Stimulated activated CD8-positive, alpha-beta memory T cell treated with anti-CD3 and anti-CD28 coated beads, Interleukin-4, amount 100 ng/mL, for 24 hours (primary cell): Measurements from ENCODE around the gene MCC.

Experiments
- DNase-seq: peaks from one replicate; pipeline ENCODE4 v3.0.0-alpha.2; 2020; ENCODE audit warnings: low read depth

MCC gene

DNA sequence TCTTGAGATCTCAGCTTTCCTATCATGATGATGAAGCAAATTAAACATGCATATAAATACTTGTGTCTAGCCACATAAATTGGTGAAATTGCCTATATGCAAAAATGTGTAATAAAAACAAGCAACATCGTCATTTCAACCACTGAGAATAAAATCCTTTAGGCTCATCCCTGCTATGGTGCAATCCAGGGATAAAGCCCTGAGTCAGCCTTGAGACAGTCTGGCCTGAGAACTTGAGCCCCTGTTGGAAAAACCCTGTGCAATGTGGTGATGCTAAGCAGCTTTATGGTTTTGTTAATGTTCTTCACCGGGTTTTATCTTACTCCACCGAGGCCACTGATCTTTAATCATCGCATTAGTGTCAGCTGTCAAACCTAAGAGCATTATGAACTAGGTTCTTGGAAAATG, 341.1 kb downstream of the MCC start:
- no peak for DNase-seq

DNA sequence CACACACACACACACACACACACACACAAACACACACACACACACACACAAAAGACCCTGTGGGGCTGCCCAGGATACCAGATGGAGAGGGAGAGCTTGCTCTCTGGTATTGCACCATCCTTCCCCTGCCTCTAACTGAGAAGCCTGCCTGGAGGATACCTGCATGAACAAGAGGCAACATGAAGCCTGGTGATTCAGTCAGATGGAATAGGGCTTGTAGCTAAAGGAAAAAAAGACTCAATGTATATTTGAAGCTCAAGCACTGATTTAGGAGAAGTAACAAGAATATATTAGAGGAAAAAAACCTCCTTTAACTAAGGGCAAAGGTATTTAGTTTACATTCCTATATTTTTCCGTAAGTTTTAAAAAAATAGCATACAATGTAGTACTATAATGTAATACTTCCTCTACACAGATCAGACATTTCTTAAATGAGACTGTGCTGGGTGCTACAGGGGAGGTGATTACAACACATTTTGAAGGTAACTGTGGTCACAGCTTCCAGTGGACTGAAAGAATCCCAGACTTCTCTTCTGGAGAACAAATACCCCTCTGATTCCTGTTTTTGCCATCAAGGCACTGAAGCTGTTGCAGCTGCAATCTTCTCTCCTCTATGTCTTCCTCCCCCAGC, 342.4 kb downstream of the MCC start:
- no peak for DNase-seq

DNA sequence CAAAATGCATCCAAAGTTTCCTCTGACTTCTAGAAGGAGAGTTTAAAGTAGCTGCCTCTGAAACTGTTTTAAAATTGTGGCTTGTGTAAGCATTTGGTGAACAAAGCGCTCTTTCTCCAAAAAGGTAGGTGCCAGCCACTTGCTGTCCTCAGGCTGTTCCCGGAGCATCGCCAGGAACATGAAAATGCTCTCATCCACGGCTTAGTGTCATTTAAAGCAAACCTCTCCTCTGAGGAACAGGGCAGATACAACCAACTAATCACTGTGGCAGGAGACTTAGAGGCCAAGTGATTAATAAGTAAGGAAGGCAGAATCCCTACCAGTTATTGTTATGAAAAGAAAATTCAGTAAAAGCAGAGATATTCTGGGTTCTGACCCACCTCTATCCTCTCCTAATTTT, 346.1 kb downstream of the MCC start:
- DNase-seq, result no peak

- DNase-seq, result no peak
These were observed 347.2 kb downstream of the MCC start for GRCh38 chr5:113140837-113141671.

- DNase-seq, result no peak
These were observed 354.9 kb downstream of the MCC start for GRCh38 chr5:113133211-113133975.

DNA sequence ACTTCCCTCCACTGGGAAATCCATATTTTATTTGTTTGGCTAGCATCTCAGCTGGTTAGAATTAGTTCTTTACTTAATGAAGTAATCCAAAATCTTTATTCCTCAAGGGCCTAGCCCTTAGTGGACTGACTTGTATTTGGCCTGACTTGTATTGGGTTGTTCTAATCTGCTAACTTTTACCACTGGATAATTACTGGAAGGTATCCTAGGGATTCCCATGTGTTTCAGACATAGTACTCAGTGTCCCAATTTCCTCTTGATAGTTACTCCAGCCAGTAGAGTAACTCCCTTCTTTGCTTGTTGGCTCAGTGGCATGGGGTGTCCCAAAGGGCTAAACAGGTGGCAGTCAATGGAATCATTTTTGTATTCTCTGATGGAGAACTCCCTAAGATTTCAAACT, 355.7 kb downstream of the MCC start:
- no peak for DNase-seq

- no peak for DNase-seq
These were observed 359.5 kb downstream of the MCC start for GRCh38 chr5:113128641-113129330.

- DNase-seq, result no peak
These were observed 360.2 kb downstream of the MCC start for GRCh38 chr5:113128082-113128481.

DNA sequence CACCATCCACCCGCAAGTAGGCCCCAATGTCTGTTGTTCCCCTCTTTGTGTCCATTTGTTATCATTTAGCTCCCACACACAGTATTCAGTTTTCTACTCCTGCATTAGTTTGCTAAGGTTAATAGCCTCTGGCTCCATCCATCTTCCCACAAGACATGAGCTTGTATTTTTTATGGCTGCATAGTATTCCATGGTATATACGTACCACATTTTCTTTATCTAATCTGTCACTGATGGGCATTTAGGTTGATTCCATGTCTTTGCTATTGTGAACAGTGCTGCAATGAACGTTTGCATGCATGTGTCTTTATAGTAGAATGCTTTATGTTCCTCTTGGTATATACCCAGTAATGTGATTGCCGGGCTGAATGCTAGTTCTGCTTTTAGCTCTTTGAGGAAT, 361.2 kb downstream of the MCC start:
- no peak for DNase-seq

GRCh38 chr5:113125371-113125770, 362.9 kb downstream of the MCC start:
- no peak for DNase-seq

- no peak for DNase-seq
These were observed 363.3 kb downstream of the MCC start for GRCh38 chr5:113124914-113125313.

DNA sequence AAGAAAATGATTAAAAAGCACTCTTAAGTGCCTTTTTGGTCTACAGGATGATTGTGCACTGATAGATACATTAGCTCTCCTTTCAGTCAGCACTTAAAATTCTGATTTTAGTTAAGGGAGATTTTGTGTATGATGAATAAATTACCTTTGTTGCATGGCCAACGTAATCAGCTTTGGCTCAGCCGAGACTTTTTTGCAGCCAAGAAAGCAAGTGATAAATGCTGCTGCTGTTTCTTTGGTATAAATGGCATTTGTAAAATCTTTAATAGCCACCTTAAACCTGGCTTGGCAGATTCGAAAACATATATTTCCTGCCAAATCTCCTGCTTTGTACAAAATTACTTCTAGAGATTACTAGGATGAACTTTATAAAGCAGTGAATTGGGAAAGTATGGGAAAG, 364.0 kb downstream of the MCC start:
- no peak for DNase-seq

- no peak for DNase-seq
These were observed 364.6 kb downstream of the MCC start for GRCh38 chr5:113123618-113124017.

- no peak for DNase-seq
These were observed 366.2 kb downstream of the MCC start for GRCh38 chr5:113122053-113122452.

DNA sequence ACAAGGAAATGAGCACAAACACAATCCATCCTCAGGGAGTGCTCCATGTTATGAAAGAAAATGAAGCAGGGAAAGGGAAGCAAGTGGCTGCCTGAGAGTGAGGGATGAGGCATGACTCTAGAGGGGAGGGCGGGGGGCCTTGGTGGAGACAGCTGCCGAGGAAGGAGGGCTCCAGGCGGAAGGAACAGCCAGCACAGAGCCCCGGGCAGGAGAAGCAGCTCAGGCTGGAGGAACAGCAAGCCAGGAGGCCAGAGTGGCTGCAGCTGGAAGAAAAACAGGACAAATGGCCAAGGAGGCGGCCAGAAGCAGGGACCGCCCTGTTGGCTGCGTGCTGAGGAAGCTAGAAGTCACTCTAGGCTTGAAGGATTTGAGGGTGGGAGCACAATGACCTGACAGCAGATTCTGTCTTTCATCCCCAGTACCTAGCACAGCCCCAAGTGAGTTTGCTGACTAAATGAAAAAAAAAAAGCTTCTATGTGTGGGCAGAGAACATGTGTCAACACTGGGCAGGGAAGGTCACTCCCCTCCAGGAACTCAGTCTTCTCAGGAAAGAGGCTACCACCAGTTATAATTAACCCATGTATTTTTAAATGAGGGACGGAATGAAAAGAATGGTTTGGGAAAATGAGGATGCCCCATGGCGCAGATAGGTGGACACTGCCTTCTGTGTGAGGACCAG, 368.9 kb downstream of the MCC start:
- no peak for DNase-seq

DNA sequence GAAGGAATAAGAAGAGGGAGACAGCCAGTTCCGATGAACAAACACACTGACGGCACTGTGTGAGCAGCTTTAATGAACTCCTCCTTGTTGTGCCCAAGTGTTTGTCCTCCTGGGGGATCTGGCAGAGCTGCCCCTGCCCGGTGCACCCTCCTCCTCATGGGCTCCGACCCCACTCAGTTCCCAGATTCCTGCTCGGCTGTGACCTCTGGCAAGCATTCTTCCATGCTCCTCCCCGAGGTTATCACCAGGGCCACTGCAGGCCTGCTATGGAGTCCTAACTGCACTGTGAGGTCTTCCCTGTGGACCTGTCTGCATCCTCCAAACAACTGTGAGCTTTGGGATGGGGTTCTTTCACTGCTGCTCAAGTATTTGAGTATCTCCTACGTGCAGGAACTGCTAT, 369.5 kb downstream of the MCC start:
- DNase-seq, result no peak

GRCh38 chr5:113118298-113118697, 370.0 kb downstream of the MCC start:
- DNase-seq, result no peak

- no peak for DNase-seq
These were observed 370.6 kb downstream of the MCC start for GRCh38 chr5:113117543-113118115.

- no peak for DNase-seq
These were observed 372.3 kb downstream of the MCC start for GRCh38 chr5:113115956-113116355.

GRCh38 chr5:113115061-113115460, 373.2 kb downstream of the MCC start:
- DNase-seq, result no peak

DNA sequence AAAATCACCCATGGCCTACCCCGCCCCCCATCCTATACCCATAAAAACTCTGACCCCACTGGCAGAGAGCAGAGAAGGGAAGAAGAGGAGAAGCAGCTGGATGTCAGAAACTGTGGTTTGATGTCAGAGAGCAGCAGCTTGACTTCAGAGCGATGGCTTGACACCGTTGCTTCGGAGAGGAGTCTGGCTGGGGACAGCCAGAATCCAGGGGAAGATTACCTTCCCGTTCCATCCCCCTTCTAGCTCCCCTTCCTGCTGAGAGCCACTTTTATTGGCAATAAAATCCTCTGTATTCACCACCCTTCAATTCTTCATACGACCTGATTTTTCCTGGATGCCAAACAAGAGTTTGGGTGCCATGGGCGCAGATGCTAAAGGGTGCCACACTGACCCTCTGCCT, 373.7 kb downstream of the MCC start:
- no peak for DNase-seq
